HL-60/S4 treated with phorbol 12-myristate 13-acetate at 8.2 ng/mL for 4 days and 3 days (cell line): Measurements from ENCODE around the gene CEP104.

Experiments used
- in situ Hi-C: fragments of 300-500 bp; cut with MboI; formaldehyde crosslinking; loops from 2 replicates; pipeline ENCODE4 v1.15.0; 2022; ENCODE audit warnings: low sequenced_read_pairs

The CEP104 gene

DNA sequence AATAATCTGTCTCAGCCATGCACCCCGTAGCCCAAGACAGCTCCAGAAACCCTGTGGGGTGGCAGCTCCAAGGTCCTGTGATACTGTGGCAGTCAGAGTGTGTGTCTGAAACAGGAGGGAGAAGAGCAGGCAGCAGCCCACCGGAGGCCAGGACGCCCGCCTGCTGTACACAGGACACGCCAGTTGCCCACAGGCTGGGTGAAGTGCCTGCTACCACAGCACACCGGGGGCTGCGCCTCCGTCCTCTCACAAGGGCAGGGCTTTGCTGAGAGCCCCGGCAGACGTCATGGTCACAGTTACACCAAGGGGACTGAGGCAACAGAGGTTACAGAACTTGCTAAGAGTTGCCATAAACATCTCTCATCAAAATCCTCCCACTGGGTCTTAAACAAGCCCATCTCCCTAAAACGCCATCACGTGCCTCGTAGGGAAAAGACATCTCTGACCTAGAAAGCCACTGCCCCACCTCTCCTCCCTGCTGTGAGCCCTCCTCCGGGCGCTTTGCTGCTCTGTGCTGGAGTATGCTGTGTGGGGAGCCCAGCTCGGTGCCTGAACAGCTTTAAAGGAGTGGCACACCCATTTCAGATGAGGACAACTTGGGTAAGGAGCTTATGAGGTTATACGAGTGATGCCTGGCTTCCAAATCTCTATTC is 37.7 kb upstream of the CEP104 start:
- in situ Hi-C loops = no loop called here

DNA sequence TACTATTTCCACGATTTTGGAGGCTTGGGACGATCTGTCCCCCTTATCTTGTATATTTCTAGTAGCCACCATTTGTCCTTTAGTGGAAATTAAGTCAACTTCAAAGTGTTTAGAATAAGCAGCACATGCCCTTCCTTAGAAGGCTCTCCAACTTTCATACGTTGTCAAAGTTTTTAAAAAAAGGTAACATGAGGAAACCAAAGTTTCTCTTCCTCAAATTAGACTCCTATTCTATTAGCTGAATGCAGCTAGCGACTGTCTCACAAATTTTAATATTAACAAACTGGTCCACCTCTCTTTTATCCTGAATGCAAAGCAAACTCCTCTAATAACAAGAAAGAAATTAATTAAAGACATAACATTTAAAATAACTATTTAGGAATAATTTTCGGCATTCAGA is 36.2 kb upstream of the CEP104 start:
- in situ Hi-C loops = no loop called here

DNA sequence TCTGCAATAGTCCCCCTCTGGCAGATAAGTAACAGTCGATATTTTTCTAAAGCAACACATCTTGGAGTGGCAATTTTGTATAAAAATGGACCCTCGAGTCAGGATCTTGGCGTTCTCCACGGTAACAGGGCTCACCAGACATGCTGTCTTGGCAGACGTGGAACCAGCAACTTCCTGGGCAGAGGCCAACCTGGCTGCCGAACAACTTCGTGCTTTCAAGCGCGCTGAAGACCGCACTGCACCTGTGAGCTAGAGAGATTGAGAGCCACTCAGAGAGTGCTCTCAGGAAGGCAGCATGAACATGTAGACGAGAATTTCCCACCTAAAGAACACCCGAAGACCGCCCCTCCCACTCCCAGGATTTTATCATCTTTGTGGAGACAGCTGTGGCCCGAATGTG is 35.7 kb upstream of the CEP104 start:
- in situ Hi-C loops = no loop called here

DNA sequence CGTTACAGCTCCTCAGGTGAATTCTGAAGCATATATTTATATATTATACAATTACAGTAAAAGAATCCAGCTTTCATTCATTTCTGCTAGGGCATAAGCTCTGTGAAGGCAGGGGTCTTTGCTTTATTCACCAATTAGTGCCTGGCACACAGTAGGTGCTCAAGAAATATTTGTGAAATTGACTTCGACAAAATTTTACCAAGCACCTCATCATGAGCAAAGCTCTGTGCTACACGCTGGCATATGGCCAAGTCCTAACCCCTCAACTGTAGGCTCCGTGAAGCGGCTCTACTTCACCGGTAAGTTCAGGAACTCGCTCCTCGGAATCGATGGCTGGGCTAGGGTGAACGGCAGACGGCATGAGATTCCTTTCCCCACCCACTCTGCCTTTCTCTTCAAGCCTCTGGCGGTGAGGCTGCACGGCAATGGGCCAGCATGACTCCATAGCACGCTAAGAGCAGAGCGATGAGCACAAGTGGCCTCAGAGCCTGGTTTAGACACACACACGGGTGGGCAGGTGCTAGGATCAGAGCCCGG is 34.4 kb upstream of the CEP104 start:
- in situ Hi-C loops = no loop called here

DNA sequence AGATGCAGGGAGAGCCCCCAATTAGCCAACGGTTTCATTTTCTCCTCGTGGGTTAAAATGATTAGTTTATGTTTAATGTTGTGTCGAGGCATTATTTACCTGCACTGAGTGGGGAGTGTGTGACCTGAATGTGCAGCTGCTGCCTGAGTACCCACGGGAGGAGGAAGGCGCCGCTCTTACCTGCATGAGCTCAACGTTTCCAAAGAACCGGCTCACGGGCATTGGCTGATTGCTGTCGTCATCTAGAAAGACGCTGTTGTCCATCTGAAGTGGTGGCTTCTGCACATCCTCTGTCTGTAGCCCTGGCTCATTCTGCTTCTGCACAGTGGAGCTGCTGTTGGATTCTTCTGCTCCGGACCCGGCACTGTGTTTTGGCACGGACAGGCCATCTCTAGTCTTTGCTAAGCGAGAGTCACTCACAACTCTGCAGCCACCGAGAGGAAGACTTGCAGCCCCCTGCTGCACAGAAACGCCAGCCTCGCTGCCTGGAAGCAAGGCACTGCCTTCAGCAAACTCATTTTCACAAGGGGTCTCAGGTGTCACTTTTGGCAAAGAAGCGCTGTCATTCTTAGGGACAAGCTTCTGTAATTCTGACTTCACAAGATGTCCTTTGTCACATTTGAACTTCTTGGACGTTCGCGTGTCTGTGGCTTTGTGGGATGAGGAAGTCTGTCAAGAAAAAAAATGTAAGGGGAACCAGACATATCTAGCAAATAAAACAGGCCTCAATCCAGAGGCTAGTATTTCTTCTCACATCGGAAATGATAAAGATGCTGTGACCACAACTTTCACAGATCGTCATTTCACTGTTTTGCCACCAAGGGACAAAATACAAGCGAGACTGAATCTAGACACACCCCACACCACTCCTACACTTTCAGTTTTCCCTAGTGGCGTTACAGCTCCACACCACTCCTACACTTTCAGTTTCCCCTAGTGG is 33.6 kb upstream of the CEP104 start:
- in situ Hi-C loops = no loop called here

DNA sequence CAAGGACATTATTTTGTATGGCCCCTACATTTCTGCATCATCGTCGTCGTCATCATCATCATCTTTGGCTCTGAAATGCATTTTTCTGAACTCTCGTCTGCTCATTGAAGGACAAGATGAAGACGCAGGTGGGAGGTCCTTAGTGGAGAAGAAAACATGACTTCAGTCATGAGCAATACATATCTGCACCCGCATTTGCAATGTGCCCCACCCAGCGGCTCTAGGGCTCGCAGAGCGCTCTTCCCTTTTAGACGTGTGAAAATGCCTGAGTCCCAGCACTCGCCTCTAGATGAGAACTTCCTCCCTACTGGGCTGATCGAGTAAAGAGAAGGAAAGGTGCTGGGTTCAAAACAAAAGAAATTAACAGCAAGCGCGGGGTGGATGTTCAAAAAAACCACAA is 32.9 kb upstream of the CEP104 start:
- in situ Hi-C loops = no loop called here

DNA sequence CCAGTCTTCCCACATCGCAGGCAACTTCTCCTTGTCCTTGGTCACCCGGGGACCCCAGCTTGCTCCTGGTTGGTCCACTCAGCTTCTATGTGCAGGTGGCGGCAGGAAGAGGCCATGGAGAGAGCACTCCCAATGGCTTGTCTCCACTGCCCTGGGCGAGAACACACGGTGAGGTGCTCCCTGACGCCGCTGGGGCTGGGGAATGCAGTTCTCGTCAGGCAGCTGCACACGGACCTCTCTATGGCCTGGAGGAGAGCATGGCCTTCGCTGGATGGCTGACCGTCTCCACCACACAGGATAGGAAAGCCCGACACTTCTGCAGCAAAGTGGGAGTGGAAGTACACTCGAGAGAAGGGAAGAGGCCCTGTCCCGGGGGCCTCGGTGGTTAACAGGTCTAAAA is 31.3 kb upstream of the CEP104 start:
- in situ Hi-C loops = no loop called here

DNA sequence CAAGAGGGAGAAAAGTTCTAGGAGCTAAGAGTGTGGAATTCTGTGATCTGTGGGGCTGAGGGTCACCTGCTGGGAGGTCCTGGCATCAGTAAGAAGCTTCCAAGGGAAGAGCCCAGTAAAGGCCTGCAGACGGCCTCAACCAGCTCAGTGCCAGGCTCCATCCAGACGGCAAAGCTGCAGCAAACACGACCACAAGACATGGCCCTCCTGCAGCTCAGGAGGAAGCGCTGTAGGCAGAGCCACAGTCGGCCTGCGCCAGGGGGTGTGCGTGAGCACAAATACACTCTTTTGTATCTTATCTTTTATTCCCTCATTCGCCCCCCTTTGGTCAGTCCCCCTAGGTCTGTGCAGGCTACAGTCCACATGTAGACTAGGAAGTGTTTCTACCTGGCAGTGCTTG is 29.7 kb upstream of the CEP104 start:
- in situ Hi-C loops = no loop called here

DNA sequence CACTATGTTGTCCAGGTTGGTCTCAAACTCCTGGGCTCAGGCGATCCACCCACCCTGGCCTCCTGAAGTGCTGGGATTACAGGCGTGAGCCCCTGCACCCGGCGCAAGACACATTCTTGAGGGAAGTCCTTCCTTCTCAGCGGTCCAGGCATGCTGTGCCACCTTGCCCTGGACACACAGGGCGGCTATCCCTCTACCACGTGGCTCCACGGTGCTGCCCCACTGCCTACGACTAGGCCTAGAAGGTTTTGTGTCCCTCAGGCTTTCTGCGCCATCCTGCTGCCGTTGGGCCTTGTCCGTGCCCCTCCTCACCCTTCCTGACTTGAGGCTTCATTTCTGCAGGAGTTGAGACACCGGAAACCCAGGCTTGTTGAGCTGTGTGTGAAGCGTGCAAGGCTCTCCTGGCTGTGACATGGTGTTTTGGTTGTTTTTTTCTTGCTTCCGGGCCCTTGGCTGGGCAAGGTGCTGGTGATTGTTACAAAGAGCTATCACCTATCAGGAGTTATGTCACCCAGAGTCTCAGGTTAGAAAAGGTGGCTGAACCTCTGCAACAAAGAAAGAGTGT is 29.2 kb upstream of the CEP104 start:
- in situ Hi-C loops = no loop called here

DNA sequence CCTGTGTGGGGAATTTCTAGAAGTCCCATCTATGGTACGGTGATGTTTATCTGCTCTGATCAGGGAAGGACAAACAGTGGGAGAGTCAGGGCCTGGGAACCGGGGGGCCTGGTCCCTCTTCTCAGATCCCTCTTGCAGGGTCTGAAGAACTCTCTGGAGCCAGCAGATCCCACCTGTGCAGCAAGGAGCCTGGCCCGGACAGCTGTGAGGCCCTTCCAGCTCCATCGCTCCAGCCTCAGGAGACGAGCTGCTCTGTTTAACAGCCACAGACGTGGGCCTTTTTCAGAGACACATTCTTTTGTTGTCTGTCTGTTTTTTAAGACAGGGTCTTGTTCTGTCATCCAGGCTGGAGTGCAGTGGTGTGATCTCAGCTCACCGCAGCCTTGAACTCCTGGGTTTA is 28.6 kb upstream of the CEP104 start:
- in situ Hi-C loops = no loop called here

DNA sequence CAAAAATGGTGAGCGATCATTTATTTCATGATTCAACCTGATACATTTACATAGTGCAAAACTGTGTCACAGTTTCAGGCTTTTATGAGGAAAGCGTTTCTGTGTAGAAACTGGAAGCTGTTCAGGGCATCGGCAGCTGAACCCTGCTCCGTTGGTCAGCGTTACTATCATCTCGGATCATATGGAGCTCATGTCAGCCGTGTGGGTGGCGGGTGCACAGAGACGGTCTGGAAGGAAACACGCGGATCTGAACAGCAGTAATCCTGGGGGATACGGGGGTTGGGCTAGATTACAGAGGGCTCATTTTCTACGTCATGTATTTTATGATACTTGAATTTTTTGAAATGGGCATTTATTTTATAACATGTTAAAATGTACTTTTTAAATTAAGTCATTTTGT is 28.0 kb upstream of the CEP104 start:
- in situ Hi-C loops = no loop called here

DNA sequence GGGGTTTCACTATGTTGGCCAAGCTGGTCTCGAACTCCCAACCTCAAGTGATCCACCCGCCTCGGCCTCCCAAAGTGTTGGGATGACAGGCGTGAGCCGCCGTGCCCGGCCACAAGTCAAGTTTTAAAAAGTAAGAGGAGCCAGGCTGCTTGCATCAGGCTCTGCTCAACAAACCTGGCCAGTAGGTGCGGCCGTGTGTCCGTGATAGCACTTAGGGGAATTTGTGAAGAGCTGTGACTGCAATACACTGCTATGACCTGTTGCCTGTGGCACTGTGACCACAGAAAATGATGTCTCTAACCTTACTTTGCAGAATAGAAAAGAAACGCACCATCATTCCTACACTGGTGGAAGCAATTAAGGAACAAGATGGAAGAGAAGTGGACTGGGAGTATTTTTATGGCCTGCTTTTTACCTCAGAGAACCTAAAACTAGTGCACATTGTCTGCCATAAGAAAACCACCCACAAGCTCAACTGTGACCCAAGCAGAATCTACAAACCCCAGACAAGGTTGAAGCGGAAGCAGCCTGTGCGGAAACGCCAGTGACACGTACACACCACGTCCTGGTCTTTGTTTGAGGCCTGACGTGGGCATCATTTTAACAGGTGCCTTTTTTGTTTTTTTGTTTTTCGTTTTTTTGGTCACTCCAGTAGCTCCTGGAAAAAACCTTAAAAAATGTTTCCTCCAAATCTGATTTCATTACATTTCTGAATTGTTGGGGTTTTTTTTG is 26.3 kb upstream of the CEP104 start:
- in situ Hi-C loops = no loop called here

DNA sequence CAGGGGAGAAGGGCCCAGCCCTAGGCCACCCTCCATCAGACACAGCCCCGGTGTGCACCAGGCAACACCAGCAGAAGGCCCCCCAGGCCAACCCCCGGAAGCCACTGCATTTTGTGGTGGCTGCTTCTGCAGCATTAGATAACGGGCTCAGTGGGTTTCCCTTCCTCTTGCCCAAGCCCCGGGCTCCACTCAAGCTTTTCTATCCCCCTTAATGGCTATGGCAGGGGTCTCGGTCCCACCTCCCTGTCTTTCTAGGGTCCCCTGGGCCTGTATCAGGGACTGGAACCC is 24.1 kb upstream of the CEP104 start:
- in situ Hi-C loops = no loop called here

DNA sequence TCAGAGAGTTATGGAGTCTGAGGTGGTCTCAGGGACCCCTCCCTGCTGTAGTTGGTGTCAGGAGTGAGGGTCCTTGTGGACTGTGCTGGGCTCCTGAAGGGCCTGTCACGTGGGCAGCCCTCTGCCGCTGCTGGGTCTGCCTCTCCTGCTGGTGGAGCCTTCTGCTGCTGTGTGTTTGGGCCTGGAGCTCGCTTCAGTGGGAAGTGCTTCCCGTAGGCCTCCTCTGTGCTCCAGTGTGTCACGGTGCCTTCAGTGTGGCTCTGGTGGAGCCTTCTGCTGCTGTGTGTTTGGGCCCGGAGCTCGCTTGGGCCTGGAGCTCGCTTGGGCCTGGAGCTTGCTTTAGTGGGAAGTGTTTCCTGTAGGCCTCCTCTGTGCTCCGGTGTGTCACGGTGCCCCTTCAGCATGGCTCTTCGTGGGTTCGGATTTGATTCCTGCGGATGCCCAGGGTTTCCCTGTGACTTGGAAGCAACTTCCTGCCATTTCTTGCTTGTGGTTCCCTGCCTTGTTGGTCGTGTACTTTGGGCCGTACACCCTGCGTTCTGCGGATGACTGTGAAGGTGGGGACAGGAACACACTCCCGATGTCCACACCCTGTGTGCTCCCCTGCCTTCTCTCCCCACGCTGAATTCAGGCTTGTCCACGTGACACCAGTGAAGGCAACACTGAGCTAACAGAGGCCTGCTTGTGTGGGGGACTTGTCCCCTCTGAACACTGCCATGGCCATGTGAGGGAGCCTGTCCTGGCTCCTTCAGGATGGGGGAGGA is 23.6 kb upstream of the CEP104 start:
- in situ Hi-C loops = no loop called here

DNA sequence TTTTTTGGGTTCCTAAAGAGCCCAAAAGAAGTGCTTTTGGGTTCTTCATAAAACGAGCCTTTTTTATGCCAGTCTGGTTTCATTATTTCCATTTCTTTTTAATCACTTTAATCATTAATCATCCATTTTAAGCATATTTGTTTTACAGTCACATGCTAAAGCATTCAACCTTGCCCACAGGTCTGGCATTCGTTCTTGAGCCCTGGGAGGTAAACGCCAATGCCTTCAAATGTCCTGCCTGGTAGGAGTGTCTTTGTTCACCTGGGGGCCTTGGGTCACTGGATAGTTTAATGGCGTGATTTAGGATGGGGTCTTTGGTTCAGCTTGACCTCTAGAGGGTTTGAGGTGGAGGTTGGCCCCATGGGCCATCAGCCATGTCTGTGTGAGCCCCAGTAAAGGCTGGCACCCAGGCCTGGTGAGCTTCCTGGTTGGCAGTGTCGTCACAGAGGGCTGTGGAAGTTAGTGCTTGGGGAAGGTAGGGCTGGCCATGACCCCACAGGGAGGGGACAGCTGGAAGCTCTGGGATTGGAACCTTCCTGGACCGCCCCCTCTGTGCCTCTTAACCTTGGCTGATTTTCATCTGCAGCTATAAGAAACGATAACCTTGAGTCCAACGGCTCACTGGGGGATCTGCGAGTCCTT is 22.9 kb upstream of the CEP104 start:
- in situ Hi-C loops = no loop called here

DNA sequence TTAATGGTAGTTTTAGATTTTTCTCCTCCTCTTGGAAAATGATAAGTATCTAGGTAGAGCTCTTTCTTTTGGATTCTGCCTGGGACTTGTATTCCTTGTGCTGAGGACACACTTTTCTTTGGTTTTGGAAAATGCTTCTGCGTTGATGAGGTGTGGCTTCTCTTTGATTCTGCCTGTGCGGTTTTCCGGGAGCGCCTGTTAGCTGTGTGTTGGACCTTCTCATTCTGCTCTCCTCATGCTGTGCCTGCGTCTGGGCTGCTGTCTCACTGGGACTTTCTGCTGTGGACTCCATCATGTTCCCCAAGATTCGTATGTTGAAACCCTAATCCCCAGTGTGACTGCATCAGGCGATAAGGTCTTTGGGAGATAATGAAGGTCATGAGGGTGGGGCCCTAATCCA is 22.1 kb upstream of the CEP104 start:
- in situ Hi-C loops = no loop called here

DNA sequence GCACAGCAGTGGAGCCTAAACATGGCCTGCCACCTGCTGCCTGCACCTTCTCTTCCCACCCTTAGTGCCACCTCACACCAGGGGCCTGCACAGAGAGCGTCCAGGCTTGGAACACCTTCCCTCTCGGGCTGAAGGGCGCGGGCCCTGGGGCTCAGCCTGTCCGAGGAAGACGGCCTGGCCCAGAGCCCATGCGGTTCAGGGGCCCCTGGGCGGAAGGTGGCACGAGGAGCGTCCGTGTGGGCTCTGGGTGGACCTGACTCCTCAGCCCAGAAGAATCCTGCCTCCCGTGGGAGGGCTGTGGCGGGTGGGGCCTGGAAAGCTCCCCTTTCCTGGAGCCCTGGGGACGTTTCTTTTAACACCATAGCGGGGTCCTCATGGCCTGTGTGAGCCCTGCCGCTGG is 19.7 kb upstream of the CEP104 start:
- in situ Hi-C loops = no loop called here

DNA sequence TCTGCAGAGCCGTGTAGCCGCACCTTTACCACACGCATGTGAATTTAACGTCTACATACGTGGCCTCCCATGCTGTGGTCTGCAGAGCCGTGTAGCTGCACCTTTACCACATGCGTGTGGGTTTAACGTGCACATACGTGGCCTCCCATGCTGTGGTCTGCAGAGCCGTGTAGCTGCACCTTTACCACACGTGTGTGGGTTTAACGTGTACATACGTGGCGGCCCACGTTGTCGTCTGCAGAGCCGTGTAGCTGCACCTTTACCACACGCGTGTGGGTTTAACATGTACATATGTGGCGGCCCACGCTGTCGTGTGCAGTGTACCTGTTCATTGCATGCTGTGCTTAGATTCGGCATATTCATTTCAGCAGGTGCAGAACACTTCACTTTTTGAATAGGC is 17.7 kb upstream of the CEP104 start:
- in situ Hi-C loops = no loop called here

DNA sequence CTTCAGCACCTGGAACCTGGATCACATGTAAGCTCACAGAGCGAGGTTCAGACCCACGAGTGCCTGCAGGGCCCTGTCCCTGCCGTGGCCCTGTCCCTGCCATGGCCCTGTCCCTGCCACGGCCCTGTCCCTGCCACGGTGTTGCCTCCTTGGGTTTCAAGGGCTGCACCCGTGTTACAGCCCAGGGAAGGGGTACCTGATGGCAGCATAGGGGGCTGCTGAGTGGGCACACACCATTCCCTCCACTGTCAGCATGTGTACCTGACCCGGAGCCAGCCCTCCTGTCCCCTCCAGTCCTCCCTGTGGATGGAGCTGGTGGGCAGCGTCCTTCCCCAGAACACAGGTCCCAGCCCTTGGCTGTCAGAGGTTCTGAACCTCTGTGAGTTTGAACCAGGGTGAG is 15.5 kb upstream of the CEP104 start:
- in situ Hi-C loops = no loop called here

DNA sequence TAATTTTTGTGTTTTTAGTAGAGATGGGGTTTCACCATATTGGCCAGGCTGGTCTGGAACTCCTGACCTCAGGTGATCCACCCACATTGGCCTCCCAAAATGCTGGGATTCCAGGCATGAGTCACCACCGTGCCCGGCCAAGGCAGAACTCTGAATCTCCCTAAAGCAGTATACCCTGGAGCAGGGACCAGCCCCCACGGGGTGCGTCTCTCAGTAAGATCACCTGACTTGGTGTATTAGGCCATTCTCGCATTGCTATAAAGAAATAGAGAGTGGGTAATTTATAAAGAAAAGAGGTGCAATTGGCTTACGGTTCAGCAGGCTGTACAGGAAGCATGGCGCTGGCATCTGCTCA is 14.4 kb upstream of the CEP104 start:
- in situ Hi-C loops = no loop called here
